ENCODE data around the gene LPCAT3.

The LPCAT3 gene

GRCh38 chr12:6998715-6999451, 19.4 kb downstream of the LPCAT3 start:
- no peak for DNase-seq (ENCODE audit: low read depth)
- no peak overlapping the region for H3K4me3 ChIP-seq (replicated peaks; ENCODE audit: low read depth, low read length)

GRCh38 chr12:6996040-6996441, 22.2 kb downstream of the LPCAT3 start:
- no peak for TF ChIP-seq CTCF (IDR thresholded peaks at IDR 0.05; ENCODE audit: low read length, missing control alignments)
- H3K4me3 ChIP-seq (replicated peaks; ENCODE audit: low read depth, low read length) = no peak overlapping the region
- peak; percentile 52 for DNase-seq (ENCODE audit: low read depth)

More at GRCh38 chr12:6998715-6999451, 19.4 kb downstream of the LPCAT3 start:
- no peak for TF ChIP-seq CTCF (IDR thresholded peaks at IDR 0.05; ENCODE audit: low read length, missing control alignments)

- DNase-seq (ENCODE audit: low read depth) = no peak
- H3K4me3 ChIP-seq (replicated peaks; ENCODE audit: low read depth, low read length) = no peak overlapping the region
- no peak for TF ChIP-seq CTCF (IDR thresholded peaks at IDR 0.05; ENCODE audit: low read length, missing control alignments)
Measured at GRCh38 chr12:6987956-6988553, 30.2 kb downstream of the LPCAT3 start.

GRCh38 chr12:6982532-6982931, 35.7 kb downstream of the LPCAT3 start:
- no peak for DNase-seq (ENCODE audit: low read depth)
- H3K4me3 ChIP-seq (replicated peaks; ENCODE audit: low read depth, low read length) = no peak overlapping the region
- TF ChIP-seq CTCF (IDR thresholded peaks at IDR 0.05; ENCODE audit: low read length, missing control alignments) = no peak

- TF ChIP-seq CTCF (IDR thresholded peaks at IDR 0.05; ENCODE audit: low read length, missing control alignments) = no peak
- DNase-seq (ENCODE audit: low read depth) = no peak
Measured at GRCh38 chr12:6981152-6982052, 36.9 kb downstream of the LPCAT3 start.

GRCh38 chr12:6980740-6981139, 37.5 kb downstream of the LPCAT3 start:
- no peak for TF ChIP-seq CTCF (IDR thresholded peaks at IDR 0.05; ENCODE audit: low read length, missing control alignments)
- no peak overlapping the region for H3K4me3 ChIP-seq (replicated peaks; ENCODE audit: low read depth, low read length)
- no peak for DNase-seq (ENCODE audit: low read depth)

More at GRCh38 chr12:6981152-6982052, 36.9 kb downstream of the LPCAT3 start:
- no peak overlapping the region for H3K4me3 ChIP-seq (replicated peaks; ENCODE audit: low read depth, low read length)
